ENCODE results near the gene NTF3. TPM values are rescaled to one million over a fixed set of nuclear protein-coding genes. Genes with fewer than 3 reads are reported as not detected.
A peak's percentile ranks its signal among the peaks of the same experiment; 100 is the strongest.

The NTF3 gene
- total and polyA plus RNA-seq, 2 of the 8 experiments (the other 6 are each of a cell fraction or from before 2014, with no cell fraction given), result 1.4 to 2.3 TPM

GRCh38 chr12:5512601-5512970, 80.7 kb downstream of the NTF3 start:
- H3K4me3 ChIP-seq (ENCODE audit: extremely low read depth in 1 of 4, insufficient read depth in 2 of 4, low read depth in 3 of 4, low read length in 4 of 4), result no peak overlapping the region
- H3K79me1 ChIP-seq (ENCODE audit: low read depth, low read length), result no peaks in the 10 kb centered on the region
- no peak overlapping the region for H2BK120ac ChIP-seq (replicated peaks; ENCODE audit: low read depth, low read length)
- H2AFZ ChIP-seq (ENCODE audit: low read length), result no peak overlapping the region
- ChIA-PET CTCF (ENCODE audit: partially characterized antibody) (interaction anchor here (0.9 to 3.4 kb wide), 10 partner anchors 10 to 316 kb away, joined by 3 to 25 read pairs (median 4); no protein-coding TSS in a partner anchor), POLR2A (ENCODE audit: partially characterized antibody) (no interaction called here)
- peak overlapping the region; percentile 51; the same call in 1 of the 2 replicates for H2BK12ac ChIP-seq (ENCODE audit: low read depth, low read length)
- H3K14ac ChIP-seq (ENCODE audit: insufficient read length), result no peak overlapping the region
- WGBS, 2 experiments (ENCODE audit: extremely low coverage in 1 of 2, insufficient coverage in 1 of 2, insufficient read length in 1 of 2, insufficient replicate concordance in 2 of 2, low coverage in 1 of 2, low lambda C conversion rate in 2 of 2, missing lambda C conversion rate in 1 of 2), result 79% methylated on average over 7 of the region's 7 CpGs; no CpG with 5 or more reads in 1 of the 2 experiments
- no peak overlapping the region for H4K8ac ChIP-seq (ENCODE audit: extremely low read depth, insufficient read depth, low read length)
- H3K79me2 ChIP-seq (ENCODE audit: control insufficient read depth in 1 of 2, insufficient read depth in 2 of 2, low read length in 2 of 2), result no peaks in the 10 kb centered on the region
- no peak overlapping the region for H3K23ac ChIP-seq (ENCODE audit: insufficient read length)
- no peak overlapping the region for H3K9ac ChIP-seq (replicated peaks in 1 of 4; ENCODE audit: extremely low read depth in 1 of 4, low read depth in 3 of 4, low read length in 3 of 4)
- H3K4ac ChIP-seq (replicated peaks; ENCODE audit: insufficient read length, low read depth, low read length), result no peak overlapping the region
- H3K4me1 ChIP-seq (replicated peaks in 1 of 4; ENCODE audit: control insufficient read depth in 3 of 4, insufficient read depth in 4 of 4, low read length in 3 of 4), result peaks cover 0 to 7% (median 3%) of the 10 kb centered on the region in 4 experiments; a peak in 4 of 7 replicates
- H3K9me3 ChIP-seq (ENCODE audit: insufficient read depth in 2 of 2, low read depth in 1 of 2, low read length in 1 of 2), result no peaks in the 10 kb centered on the region
- no peak for TF ChIP-seq SRF (IDR thresholded peaks at IDR 0.05; ENCODE audit: low read depth, low read length)
- no peak for TF ChIP-seq EGR1 (IDR thresholded peaks at IDR 0.05; ENCODE audit: borderline replicate concordance, low read depth, low read length)
- no peak for TF ChIP-seq CEBPB (IDR thresholded peaks at IDR 0.05; ENCODE audit: low read depth, low read length)
- TF ChIP-seq SIX5 (IDR thresholded peaks at IDR 0.05; ENCODE audit: low read depth, low read length), result no peak
- no peak for TF ChIP-seq GTF2F1 (IDR thresholded peaks at IDR 0.05; ENCODE audit: borderline replicate concordance, low read depth, low read length)
- H3K27ac ChIP-seq (ENCODE audit: low read depth, low read length), result no peak overlapping the region
- no peak overlapping the region for H3K56ac ChIP-seq (replicated peaks; ENCODE audit: insufficient read length, low read depth, low read length)
- FAIRE-seq, result no peak
- H2AK5ac ChIP-seq (ENCODE audit: low read depth, low read length), result no peak overlapping the region
- H4K5ac ChIP-seq (ENCODE audit: insufficient read length, low read depth, low read length), result no peak overlapping the region
- H3K18ac ChIP-seq (ENCODE audit: extremely low read depth, low read length), result no peak overlapping the region
- DNase-seq (ENCODE audit: low read depth in 1 of 2, low spot score in 2 of 2), result peak in 1 of 2 experiments; percentile 44
- no peaks in the 10 kb centered on the region for H3K36me3 ChIP-seq (ENCODE audit: control insufficient read depth in 2 of 4, insufficient read depth in 4 of 4, low read length in 3 of 4)
- no peaks in the 10 kb centered on the region for H4K20me1 ChIP-seq (replicated peaks in 1 of 2; ENCODE audit: control insufficient read depth in 1 of 2, insufficient read depth in 2 of 2, low read length in 2 of 2)
- no peak overlapping the region for H2BK5ac ChIP-seq (ENCODE audit: low read depth, low read length)
- no peak overlapping the region for H2BK15ac ChIP-seq (ENCODE audit: low read length)
- no peak overlapping the region for H4K91ac ChIP-seq (replicated peaks; ENCODE audit: insufficient read length, low read length)
- no peak overlapping the region for H2BK20ac ChIP-seq (ENCODE audit: low read length)
- no peak overlapping the region for H3K4me2 ChIP-seq (ENCODE audit: insufficient read depth in 1 of 2, low read depth in 2 of 2, low read length in 2 of 2)
- no peaks in the 10 kb centered on the region for H3K23me2 ChIP-seq (ENCODE audit: low read depth, low read length)
- H3K27me3 ChIP-seq (replicated peaks in 1 of 4; ENCODE audit: control insufficient read depth in 3 of 4, extremely low read depth in 1 of 4, insufficient read depth in 3 of 4, low read length in 3 of 4), result no peaks in the 10 kb centered on the region
